H1 (cell line): ENCODE results near the gene LHFPL3.

Experiments
- BACH1 ChIP-seq: IDR thresholded peaks from 2 replicates; pipeline ENCODE4 v1.6.1; 2012; ENCODE audit warnings: low read length, improper control_type of control experiment
- EP300 ChIP-seq, 2 experiments: IDR thresholded peaks; 1 replicate in 1 of 2; 2 replicates in 1 of 2; pipeline ENCODE4 v1.6.1; 2011 to 2012; ENCODE audit warnings: low read depth in 2 of 2, low read length in 2 of 2, mild to moderate bottlenecking in 2 of 2, borderline replicate concordance in 1 of 2, inconsistent platforms in 1 of 2, moderate library complexity in 1 of 2
- EZH2 ChIP-seq: fragments of 200-600 bp; sonication (generic); IDR thresholded peaks from 2 replicates; pipeline ENCODE4 v1.7.1; 2012; ENCODE audit warnings: low read depth, mild to moderate bottlenecking, moderate library complexity, low read length, inconsistent platforms; ENCODE audit not compliant: severe bottlenecking
- POLR2A ChIP-seq, 2 experiments: IDR thresholded peaks; 1 replicate in 1 of 2; 2 replicates in 1 of 2; pipeline ENCODE4 v1.6.1; 2011; ENCODE audit warnings: low read depth in 2 of 2, low read length in 2 of 2, mild to moderate bottlenecking in 2 of 2; ENCODE audit errors: control extremely low read depth in 1 of 2
- POLR2AphosphoS5 ChIP-seq: IDR thresholded peaks from 2 replicates; pipeline ENCODE4 v1.6.1; 2011; ENCODE audit warnings: low read depth, low read length
- SAP30 ChIP-seq: fragments of 300-600 bp; sonication (generic); IDR thresholded peaks from 2 replicates; pipeline ENCODE4 v1.7.1; 2012; ENCODE audit warnings: low read length, moderate library complexity, mild to moderate bottlenecking, inconsistent platforms; ENCODE audit not compliant: insufficient read depth, insufficient replicate concordance
- SIX5 ChIP-seq: IDR thresholded peaks from 2 replicates; pipeline ENCODE4 v1.6.1; 2011; ENCODE audit warnings: mild to moderate bottlenecking, low read depth, low read length
- SP1 ChIP-seq: IDR thresholded peaks from 2 replicates; pipeline ENCODE4 v1.6.1; 2011; ENCODE audit warnings: low read depth, low read length
- SP4 ChIP-seq: IDR thresholded peaks from 2 replicates; pipeline ENCODE4 v1.6.1; 2012; ENCODE audit warnings: low read length, inconsistent platforms
- SUZ12 ChIP-seq: fragments of 200-600 bp; sonication (generic); IDR thresholded peaks from 2 replicates; pipeline ENCODE4 v1.6.1; 2012; ENCODE audit warnings: mild to moderate bottlenecking, inconsistent platforms, low read length, moderate library complexity, mixed read lengths
- TF ChIP-seq, protein P1 (sequence below): IDR thresholded peaks from 2 replicates; pipeline ENCODE4 v1.6.1; 2011; ENCODE audit warnings: low read length, improper control_type of control experiment
- TF ChIP-seq, protein P2 (sequence below), 3 experiments: IDR thresholded peaks; 1 replicate in 2 of 3; 2 replicates in 1 of 3; pipeline versions ENCODE4 v1.5.1 to v1.6.1; 2011; ENCODE audit warnings: low read length in 3 of 3, mild to moderate bottlenecking in 3 of 3, inconsistent platforms in 2 of 3, low read depth in 1 of 3, moderate library complexity in 1 of 3; ENCODE audit not compliant: insufficient read depth in 1 of 3; ENCODE audit errors: control extremely low read depth in 1 of 3
- TF ChIP-seq, protein P3 (sequence below): IDR thresholded peaks from 2 replicates; pipeline ENCODE4 v1.6.1; 2012; ENCODE audit warnings: low read length, inconsistent platforms
- TF ChIP-seq, protein P4 (sequence below): IDR thresholded peaks from 2 replicates; pipeline ENCODE4 v1.6.1; 2012; ENCODE audit warnings: inconsistent platforms

DNA sequence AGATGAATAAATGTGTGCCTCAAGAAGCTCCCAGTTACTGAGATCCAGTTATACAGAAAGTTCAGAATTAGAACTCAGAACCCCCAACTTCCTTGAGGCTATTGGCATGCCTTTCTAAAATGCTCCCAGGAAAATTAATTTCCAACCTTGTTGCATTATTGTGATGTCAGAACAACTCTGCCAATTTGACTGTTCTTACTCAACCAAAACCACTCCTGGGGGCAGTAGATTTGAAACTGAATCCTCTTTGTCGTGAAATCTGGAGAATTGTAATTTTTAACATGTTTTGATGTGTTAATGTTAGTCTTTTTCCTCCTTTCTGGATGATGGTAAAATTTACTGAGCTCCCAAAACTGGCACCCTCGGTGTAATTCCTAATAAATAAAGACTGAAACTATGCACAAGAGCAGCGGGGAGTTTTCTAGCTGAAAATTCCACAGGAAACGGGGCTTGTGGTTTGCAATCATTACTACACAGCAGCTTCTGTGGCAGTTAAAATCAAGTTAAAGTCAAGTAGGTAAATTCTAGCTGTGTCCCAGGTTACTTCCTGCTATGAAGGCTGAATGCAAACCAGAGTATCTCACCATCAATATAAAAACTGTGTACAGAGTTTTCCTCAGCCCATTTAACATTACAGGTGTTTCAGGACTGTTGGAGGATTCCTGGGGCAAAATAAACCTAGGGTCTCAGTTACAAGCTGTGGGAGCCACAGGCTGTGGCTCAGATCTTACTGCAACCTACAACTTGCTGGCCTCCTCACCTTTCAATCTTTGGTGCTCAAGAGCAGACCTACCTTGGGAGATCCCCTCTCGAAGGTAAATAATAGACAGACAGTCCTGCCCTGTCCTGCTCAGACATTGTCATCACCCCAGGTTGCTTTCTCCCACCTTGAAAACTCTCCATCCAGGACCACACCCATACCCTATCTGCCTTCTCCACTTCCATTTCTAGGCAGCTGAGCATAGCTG is 529.3 kb downstream of the LHFPL3 start:
- TF ChIP-seq, protein P1, sequence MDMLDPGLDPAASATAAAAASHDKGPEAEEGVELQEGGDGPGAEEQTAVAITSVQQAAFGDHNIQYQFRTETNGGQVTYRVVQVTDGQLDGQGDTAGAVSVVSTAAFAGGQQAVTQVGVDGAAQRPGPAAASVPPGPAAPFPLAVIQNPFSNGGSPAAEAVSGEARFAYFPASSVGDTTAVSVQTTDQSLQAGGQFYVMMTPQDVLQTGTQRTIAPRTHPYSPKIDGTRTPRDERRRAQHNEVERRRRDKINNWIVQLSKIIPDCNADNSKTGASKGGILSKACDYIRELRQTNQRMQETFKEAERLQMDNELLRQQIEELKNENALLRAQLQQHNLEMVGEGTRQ = no peak
- TF ChIP-seq SP1 = no peak
- TF ChIP-seq, protein P2, sequence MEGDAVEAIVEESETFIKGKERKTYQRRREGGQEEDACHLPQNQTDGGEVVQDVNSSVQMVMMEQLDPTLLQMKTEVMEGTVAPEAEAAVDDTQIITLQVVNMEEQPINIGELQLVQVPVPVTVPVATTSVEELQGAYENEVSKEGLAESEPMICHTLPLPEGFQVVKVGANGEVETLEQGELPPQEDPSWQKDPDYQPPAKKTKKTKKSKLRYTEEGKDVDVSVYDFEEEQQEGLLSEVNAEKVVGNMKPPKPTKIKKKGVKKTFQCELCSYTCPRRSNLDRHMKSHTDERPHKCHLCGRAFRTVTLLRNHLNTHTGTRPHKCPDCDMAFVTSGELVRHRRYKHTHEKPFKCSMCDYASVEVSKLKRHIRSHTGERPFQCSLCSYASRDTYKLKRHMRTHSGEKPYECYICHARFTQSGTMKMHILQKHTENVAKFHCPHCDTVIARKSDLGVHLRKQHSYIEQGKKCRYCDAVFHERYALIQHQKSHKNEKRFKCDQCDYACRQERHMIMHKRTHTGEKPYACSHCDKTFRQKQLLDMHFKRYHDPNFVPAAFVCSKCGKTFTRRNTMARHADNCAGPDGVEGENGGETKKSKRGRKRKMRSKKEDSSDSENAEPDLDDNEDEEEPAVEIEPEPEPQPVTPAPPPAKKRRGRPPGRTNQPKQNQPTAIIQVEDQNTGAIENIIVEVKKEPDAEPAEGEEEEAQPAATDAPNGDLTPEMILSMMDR (IDR thresholded peaks at IDR 0.05; ENCODE audit: control extremely low read depth in 1 of 3, insufficient read depth in 1 of 3, low read depth in 1 of 3, low read length in 3 of 3) = no peak
- no peak for TF ChIP-seq EP300 (IDR thresholded peaks at IDR 0.05; ENCODE audit: borderline replicate concordance in 1 of 2, low read depth in 2 of 2, low read length in 2 of 2)
- TF ChIP-seq EZH2 = no peak
- no peak for TF ChIP-seq SAP30
- no peak for TF ChIP-seq POLR2A (IDR thresholded peaks at IDR 0.05; ENCODE audit: control extremely low read depth in 1 of 2, low read depth in 2 of 2, low read length in 2 of 2)
- no peak for TF ChIP-seq SP4
- TF ChIP-seq POLR2AphosphoS5 = no peak
- TF ChIP-seq, protein P3, sequence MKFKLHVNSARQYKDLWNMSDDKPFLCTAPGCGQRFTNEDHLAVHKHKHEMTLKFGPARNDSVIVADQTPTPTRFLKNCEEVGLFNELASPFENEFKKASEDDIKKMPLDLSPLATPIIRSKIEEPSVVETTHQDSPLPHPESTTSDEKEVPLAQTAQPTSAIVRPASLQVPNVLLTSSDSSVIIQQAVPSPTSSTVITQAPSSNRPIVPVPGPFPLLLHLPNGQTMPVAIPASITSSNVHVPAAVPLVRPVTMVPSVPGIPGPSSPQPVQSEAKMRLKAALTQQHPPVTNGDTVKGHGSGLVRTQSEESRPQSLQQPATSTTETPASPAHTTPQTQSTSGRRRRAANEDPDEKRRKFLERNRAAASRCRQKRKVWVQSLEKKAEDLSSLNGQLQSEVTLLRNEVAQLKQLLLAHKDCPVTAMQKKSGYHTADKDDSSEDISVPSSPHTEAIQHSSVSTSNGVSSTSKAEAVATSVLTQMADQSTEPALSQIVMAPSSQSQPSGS = no peak
- TF ChIP-seq, protein P4, sequence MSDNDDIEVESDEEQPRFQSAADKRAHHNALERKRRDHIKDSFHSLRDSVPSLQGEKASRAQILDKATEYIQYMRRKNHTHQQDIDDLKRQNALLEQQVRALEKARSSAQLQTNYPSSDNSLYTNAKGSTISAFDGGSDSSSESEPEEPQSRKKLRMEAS = no peak
- no peak for TF ChIP-seq BACH1
- TF ChIP-seq SIX5 = no peak
- no peak for TF ChIP-seq SUZ12
